ENCODE results near the gene SMTN. TPM values are rescaled to one million over a fixed set of nuclear protein-coding genes. Genes with fewer than 3 reads are reported as not detected.
A peak's percentile ranks its signal among the peaks of the same experiment; 100 is the strongest.
"Not testable (repeated sequence)": the region's sequence is repeated elsewhere in the genome, so short reads cannot be mapped to it uniquely, and the experiment has no call there.

The SMTN gene
- polyA plus RNA-seq (2014; cell fraction: cytosol; rRNA removed) = 14.0 and 14.8 TPM in 2 replicates
- polyA plus RNA-seq (2014; cell fraction: nucleus; rRNA removed) = 28.4 and 31.0 TPM in 2 replicates

- DNase-seq (ENCODE audit: low spot score) = peak; percentile 90
These were observed at the start of gene SMTN for GRCh38 chr22:31080848-31081649. TSS of gene SMTN (plus strand) at chr22:31081318. CDS start at chr22:31083259, 1,941 bp downstream.

- no peak for DNase-seq (ENCODE audit: low spot score)
These were observed 44.2 kb upstream of the SMTN start for GRCh38 chr22:31036671-31037550.

GRCh38 chr22:31038686-31039085 lies 42.4 kb upstream of the SMTN start:
- DNase-seq (ENCODE audit: low spot score) = no peak

GRCh38 chr22:31039393-31039792 lies 41.7 kb upstream of the SMTN start:
- no peak for DNase-seq (ENCODE audit: low spot score)

GRCh38 chr22:31040542-31041398 lies 40.3 kb upstream of the SMTN start:
- no peak for DNase-seq (ENCODE audit: low spot score)

- no peak for DNase-seq (ENCODE audit: low spot score)
These were observed 36.8 kb upstream of the SMTN start for GRCh38 chr22:31044262-31044861.

- no peak for DNase-seq (ENCODE audit: low spot score)
These were observed 35.1 kb upstream of the SMTN start for GRCh38 chr22:31045900-31046538.

GRCh38 chr22:31046539-31047226 lies 34.4 kb upstream of the SMTN start:
- peak; percentile 22 for DNase-seq (ENCODE audit: low spot score)

- DNase-seq (ENCODE audit: low spot score) = no peak
These were observed 32.5 kb upstream of the SMTN start for GRCh38 chr22:31048570-31048969.

- DNase-seq (ENCODE audit: low spot score) = no peak
These were observed 31.2 kb upstream of the SMTN start for GRCh38 chr22:31049815-31050420.

- DNase-seq (ENCODE audit: low spot score) = no peak
These were observed 25.9 kb upstream of the SMTN start for GRCh38 chr22:31055117-31055634.

- DNase-seq (ENCODE audit: low spot score) = peak; percentile 54
These were observed 25.4 kb upstream of the SMTN start for GRCh38 chr22:31055635-31056159.

- no peak for DNase-seq (ENCODE audit: low spot score)
These were observed 24.0 kb upstream of the SMTN start for GRCh38 chr22:31056986-31057599.

GRCh38 chr22:31059663-31060062 lies 21.5 kb upstream of the SMTN start:
- not testable (repeated sequence) for DNase-seq (ENCODE audit: low spot score)

- no peak for DNase-seq (ENCODE audit: low spot score)
These were observed 18.4 kb upstream of the SMTN start for GRCh38 chr22:31062566-31063230.

GRCh38 chr22:31064369-31064768 lies 16.7 kb upstream of the SMTN start:
- DNase-seq (ENCODE audit: low spot score) = no peak

- DNase-seq (ENCODE audit: low spot score) = peak; percentile 35
These were observed 12.1 kb upstream of the SMTN start for GRCh38 chr22:31068970-31069369.
